SKM-1 treated with dmso at 0.1 percent for 144 hours (cell line): Measurements from ENCODE around the gene CORO6.

Experiments used
- DNase-seq: peaks from one replicate; lab custom pipeline; 2025; ENCODE audit not compliant: unreplicated experiment; lab: John Stamatoyannopoulos, UW

CORO6 gene

DNA sequence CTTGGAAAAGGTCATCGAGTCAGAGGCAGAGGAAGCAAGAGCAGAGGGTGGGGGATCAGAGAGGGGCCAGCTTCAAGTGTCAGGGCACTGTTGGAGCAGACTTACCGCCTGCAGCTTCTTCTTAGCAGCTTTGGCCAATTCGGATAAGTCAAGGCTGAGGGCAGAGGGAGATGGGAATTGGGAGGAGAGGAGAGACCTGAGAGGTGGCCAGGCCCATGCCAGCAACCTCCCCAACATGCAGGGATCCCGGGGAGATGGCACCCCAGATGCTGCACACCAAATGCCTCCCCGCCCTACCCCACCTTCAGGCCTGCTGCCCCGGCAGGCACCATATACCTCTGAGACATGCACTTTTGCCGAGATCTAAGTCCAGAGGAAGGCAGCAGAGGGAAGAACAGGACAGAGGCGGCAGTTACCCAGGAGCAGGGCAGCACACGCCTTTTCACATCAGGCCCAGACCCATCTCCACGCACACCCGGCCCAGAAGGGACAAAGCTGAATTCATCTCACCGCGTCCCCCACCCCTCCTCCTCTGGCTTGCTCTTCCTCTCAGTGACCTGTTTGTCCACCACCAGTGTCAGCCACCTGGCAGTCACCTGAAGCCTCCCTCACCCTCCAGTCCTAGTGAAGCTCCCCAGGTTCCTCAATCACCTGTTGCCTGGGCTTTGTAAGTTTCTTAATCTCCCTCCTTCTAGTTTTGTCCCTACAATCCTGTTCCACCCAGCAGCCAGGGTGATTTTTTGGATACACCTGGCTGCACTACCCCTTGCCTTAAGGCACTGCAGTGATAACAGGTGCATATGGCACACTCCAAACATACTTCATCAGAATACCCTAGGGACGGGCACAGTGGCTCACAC is 43.9 kb downstream of the CORO6 start:
- no peak for DNase-seq

DNA sequence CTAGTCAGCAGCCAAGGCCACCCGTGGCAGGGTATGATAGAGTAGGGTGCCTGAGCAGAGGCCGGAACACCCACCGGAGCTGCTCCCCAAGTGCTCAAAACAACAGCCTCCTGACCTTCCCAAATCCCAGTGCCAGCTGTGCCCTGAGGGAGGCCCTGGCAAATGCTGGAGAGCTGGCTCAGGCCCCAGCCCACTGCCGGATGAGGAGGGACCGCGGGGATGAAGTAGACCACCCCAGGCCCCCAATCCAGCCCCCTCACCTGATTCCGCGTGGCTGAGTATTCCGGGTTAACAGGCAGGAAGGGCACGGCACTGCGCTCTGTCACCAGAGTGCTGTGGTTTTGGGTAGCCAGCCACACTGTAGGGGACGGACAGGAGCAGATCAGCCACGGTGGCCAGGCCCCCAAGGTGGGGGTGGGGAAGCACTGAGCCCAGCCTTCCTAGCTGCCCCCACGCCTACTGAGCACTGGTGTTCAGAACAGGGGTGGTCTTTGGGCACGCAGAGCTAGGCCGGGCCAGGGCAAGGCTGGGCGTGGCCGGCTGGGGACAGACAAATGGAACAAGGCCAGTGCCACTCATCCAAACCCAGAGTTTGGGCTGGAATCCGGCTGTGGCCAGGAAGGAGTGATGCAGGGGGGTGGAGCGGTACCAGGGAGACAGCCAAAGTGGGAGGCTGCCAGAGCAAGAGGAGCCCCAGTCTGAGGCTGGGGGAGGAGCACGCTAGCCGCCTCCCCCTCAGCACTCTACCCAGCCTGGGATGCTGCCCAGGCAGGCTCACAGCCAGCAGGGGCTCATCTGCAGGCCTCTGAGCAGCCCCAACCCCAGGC is 45.1 kb downstream of the CORO6 start:
- no peak for DNase-seq

DNA sequence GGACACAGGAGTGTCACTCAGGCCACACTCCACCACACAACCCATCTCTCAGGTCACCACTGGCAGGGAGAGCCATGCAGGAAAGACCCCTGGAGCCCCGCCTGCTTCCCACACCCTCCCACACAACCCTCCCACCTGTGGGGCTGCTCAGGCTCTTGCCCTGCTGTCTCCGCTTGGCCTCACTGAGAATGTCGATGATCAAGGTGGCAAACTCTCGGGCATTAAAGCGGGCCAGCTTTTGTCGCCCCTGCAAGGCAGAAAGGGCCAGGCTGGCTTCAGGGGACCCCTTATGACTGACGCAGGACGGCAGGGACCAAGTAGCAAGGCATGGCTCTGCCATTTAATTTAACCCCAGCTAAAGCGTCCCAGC is 45.7 kb downstream of the CORO6 start:
- no peak for DNase-seq

DNA sequence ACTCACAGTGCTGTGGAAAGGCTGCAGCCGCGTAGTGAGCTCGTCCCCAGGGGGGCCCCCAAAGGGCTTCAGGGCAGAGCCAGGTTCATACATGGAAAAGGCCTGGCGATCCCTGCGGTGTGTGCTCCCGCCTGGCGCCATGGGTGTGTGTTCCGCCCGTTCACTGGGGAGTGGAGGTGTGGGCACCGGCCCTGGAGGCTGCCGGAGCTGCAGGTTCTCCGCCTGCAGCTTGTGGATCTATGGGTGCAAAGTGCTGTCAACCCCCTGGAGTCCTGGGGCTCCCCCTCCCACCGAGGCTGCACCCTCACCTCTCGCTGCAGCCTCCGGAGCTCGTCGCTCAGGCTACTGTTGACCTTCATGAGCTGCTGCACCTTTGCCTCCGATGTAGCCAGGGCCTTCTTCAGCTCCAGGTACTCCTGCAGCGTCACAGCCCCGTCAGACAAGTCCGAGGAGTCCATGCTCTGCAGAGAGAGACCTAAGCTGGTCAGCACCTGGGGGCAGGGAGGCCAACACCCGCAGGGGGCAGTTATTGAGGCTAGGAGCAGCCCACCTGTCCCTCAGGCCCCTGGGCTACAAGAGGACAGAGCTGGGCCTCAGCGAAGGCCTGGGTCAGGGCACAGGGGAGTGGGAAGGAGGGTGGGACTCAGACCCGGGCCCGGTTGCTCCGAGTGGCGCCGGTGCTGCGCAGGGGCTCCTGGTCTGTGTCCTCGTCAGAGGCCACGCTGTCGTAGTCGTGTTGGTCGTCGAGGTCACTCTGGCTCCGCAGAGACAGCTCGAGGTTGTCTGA is 46.3 kb downstream of the CORO6 start:
- DNase-seq: no peak

DNA sequence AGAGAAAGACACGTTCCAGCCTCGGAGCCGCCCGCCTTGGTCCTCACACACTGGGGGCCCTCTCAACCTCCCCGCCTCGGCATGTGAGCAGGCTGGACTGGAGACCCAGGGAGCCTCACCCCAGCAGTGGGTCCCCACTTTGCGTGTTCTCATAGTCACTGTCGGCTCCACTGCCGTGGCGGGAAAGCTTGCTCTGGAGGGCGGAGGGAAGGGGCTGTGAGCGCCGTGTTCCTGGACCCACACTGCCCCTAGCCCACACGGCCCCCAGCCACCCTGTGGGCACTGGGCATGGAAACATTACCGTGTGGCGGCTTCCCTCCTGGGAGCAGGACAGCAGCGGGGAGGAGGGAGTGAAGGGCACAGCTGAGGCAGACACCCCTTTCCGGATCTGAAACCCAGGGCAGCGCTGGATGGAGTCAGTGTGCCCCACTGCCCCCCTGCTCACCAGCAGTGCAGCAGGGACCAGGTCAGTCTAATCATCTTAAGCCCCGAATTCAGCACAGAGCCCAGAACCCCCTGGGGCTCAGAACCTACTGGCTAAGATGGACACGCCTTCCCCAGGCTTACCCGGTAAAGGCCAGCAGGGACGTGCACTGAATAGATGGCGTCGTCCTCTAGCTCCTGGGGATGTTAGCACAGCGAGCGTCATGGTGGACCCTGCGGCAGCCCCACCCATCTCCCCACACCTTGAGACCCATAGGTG is 47.0 kb downstream of the CORO6 start:
- DNase-seq: no peak

DNA sequence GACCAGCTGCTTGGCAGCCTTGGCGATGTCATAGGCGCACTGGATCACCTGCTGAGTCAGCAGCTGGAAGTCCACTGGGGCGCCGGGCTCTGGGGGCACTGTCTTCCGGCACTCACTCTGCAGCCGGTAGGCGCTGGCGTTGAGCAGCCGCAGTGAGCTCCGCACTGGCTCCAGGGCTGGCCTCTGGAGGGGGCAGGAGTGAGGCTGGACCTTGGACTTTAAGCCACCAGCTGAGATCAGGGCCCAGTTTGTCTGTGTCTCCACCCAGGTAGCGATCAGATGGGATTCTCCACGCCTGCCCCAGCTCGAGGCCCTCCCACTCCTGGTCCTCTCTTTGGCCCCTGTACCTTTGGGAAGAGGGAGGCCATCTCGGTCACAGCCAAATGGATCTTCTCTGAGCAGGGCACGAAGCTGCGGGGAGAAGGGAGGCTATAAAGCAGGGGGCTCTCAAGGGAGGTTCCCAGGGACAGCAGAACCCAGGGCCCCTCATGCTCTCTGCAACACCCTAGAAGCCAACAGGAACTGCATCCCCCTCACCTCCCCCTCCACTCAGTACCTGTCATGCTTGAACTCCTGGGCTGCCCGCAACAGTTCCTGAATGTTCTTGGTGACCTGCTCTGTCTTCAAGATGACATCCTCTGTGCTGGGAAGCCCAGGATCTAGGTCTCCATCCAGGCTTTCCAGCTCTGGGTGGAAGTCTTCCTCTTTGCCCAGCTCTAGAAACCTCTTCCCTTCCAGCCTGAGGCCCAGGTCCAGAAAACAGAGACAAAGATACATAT is 47.8 kb downstream of the CORO6 start:
- no peak for DNase-seq

DNA sequence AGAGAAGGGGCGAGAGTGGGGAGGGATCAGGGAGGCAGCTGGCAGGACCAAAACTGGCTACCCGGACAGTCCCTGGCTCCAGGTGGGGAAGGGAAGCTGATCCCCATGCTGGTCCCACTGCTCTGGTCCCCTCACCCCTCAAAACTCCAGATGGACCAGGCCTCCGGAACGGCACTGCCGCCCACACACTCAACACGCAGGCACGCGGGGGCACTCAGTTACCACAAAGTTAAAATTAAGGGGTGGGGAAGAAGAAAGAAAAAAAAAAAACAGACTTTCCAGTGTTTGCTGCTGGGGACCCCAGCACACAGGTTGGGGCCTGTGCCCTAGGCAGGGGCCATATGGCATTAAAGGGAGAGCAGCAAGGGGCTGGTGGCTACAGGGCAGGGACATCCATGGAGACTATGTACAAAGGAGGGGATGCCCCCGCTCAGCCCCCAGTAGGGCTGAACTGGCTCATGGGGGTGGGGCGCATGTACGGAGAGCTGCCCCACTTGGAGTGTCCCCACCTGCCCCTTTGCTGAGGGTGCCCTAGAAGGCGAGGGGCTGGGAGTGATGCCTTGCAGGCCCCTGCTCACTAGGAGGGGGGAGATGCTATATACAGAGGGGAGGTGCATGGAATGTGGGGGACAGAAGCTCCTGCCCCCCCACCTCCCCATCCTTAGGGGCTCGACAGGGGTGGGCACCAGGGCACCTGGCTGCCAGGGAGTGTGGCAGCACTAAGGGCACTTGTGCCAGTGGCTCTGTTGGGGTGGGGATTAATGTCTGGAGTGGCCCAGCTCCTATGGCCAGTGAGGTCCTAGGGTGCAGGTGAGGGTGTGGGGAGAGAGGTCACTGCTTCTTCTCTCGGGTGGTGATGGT is 48.6 kb downstream of the CORO6 start:
- no peak for DNase-seq

DNA sequence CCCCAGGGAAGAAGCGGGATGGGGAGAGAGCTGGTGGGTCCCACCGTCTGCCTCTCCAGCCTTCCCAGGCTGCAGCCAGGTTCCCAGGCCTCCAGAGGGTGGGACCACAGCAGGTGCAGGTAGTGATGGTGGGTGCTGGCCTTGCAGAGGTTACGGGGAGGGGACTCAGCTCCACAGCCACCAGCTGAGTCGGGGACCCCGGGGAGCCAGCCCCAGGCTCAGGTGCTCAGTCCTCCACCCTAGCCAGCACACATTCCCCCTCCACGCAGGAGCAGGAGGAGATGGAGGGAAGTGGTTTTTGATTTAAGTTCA is 49.2 kb downstream of the CORO6 start:
- no peak for DNase-seq

DNA sequence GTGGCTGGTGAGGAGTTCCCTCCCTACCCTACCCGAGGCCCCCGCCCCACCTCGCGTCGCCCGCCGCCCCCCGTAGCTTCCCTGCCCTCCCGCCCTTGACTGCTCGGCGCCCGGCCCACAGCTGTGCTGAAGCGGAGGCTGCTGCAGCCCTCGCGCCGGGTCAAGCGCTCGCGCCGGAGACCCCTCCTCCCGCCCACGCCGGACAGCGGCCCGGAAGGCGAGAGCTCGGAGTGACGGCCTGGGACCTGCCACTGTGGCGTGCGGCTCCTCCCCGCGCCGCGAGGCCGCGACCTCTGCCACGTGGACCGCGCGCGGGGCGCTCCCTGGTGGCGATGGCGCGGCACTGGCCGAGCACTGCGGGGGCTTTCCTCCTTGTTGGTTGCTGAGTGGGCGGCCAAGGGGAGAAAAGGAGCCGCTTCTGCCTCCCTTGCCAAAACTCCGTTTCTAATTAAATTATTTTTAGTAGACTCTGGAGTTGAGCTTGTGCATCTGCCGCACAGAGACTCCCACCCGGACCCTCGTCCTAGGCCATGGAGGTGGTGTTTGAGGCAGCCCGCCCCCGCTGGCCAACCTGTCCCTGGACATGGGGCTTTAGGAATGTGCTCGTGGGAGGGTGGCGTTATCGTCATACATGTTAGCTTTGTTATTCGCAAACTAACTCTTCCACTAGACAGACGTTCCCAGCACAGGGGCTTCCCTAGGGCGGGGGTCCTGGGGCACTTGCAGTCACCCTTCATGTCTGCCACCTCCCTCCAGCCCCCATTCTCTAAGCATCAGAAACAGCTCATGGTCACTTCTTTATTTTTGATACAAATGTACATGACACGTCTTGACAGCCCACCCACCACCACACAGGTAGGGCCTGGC is 49.8 kb downstream of the CORO6 start:
- DNase-seq: no peak

DNA sequence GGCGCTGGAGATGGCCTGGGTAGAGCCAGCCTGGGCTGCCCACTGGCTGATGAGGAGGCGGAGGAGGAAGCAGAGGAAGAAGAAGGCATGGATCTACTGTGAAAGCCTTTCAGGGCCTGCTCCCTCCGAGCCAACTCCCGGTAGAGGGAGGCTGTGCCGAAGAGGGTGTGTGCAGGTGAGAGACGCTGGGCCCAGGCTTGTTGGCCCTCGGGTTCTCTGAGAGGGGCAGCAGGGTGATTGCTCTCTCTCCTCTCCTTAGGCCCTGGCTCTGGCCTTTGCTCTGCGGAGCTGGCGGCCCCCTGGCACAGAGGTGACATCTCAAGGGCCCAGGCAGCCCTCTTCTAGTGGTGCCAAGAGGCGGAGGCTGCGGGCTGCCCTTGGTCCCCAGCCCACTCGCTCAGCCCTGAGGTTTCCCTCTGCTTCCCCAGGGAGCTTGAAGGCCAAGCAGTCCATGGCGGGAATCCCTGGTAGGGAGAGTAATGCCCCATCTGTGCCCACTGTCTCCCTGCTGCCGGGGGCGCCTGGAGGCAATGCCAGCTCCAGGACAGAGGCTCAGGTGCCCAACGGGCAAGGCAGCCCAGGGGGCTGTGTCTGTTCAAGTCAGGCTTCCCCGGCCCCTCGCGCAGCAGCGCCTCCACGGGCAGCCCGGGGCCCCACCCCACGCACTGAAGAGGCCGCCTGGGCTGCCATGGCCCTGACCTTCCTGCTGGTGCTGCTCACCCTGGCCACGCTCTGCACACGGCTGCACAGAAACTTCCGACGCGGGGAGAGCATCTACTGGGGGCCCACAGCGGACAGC is 50.6 kb downstream of the CORO6 start:
- no peak for DNase-seq

DNA sequence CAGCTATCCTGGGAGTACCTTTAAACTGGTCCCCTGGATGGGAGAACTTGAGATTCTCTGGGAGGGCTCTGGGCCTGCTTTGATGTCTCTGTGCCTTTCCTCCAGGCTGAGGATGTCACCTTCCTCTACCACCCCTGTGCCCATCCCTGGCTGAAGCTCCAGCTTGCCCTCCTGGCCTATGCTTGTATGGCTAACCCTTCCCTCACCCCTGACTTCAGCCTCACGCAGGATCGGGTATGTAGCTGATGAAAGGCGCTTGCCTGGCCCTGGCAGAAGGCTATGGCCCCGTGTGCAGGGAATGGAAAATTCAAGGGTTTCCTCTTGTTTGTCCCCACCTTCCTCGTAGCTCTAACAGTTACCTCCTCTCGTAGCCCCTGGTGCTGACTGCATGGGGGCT is 51.2 kb downstream of the CORO6 start:
- DNase-seq: no peak

DNA sequence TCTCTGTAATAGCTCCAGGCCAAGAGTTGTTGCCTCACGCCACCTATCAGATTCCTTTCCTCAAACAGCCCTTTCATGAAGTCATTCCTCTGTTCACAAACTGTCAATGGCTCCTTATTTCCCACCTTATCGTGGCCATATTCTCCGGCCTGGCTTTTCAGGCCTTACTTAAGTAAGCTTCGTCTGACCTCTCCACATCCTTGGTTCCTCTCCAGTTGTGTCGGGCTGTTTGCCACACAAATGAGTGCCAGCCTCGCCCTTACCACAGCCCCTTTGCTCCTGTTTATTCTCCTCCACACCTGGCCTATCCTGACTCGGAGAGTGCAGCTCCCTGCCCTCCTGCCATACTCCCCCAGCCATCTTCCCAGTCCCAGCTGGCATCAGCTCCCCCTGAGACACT is 52.2 kb downstream of the CORO6 start:
- DNase-seq: no peak

DNA sequence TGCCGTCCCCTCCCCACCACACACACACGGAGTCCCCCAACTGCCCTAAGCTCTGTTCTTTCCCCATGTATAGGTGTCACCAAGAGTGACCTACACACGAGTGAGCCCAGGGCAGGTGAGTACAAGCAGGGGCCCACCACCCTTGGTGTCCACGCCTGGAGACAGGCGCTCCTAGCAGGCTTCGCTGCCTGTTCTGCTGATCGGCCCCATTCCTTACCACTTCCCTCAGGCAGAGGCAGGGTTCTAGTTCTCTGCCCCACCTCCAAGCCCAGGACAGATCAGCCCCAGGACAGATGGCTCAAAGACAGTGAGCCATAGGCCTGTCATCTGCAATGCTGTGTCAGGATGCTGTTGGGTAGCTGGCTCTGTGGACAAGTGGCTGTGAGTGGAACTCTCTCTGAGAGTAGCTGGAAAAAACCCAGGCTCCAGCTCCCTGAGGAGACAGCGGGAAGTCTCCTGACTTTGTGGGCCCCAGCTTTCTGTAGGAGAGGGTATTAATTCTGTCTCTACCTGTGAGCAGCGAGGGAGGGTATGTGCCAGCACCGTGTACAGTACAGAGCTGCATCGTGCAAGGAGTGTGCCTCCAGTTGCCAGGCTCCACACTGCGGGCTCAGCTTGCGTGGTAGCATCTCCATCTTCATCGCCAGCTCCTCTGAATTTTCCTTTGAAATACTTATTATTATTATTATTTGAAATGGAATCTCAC is 53.3 kb downstream of the CORO6 start:
- no peak for DNase-seq

DNA sequence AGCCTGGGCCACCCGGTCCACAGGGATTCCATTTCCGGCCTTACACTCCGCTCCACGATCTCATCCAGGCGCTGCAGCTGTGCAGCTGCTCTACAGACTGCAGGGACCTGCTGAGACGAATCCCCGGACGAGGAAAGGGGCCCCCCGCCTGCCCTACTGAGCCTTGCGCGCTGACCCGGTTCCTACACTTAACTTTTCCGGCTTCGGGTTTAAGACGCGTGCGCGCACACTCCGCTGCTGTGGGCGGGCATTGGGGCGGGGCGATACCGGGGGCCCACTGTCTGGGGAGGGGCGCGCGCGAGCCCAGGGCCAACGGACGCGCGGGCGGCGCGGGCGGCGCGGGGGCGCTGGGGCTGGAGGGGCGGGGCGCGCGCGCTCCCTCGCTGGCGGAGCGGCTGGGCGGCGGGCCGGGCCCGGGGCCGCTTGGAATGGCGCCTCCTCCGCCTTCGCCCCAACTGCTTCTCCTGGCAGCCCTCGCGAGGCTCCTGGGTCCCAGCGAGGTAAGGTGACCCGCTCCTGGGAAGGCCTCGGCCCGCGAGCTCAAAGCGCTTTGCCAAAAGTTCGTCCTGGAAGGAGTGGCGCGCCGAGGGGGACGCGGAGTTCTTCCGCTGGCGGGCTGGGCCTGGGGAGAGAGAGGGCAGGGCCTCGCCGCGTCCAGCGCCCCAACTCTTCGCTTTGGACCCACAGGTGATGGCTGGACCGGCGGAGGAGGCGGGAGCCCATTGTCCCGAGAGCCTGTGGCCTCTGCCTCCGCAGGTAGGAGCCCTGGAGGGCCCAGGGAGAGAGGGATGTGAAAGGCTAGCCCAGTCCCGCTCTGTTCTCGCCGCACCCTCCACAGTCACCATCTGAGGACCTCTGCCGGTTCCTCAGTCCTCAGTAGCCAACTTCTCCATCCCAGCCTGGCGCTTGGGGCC is 54.1 kb downstream of the CORO6 start, which contains the start of gene TP53I13:
TSS of gene TP53I13 (plus strand) at position 371 of the 914 bp plus-strand sequence. CDS start at position 429, 58 bp downstream.
- DNase-seq: peak; percentile 76

DNA sequence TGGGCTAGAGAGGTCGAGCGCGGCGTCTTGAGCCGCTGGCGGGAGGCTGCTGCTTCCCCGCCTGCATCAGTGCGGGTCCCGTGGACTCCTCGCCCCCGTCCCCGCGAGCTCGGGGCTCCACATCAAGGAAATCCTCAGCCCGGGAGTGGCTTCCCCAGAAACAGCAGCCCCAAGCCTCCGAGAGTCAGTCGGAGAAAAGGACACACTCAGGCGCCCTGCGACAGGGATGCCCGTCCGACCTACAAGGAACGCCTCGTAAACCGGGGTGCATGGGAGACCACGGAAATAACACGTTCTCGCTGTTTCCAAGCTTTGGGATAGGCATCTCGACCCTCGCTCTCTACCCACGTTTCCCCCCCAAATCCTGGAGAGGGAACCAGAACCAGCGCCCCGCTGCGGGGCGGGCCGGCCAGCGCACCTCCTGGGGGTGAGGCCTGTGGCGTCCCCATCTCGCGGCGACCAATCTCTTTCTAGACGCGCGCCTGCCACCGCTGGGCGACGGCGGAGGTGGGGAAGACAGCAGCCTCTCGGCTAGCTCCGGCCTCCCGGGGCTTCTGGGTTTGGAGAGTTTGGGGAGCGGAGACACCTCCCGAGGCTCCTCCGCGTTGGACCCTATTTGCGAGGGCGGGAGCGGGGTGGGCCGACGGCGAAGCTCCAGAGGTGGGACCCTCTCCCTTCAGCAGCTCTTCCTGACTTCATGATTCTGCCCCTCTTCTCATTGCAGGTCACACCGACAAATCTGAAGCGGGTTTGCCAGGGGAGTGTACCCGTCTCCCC is 55.0 kb downstream of the CORO6 start:
- DNase-seq: peak; percentile 41
